Endothelial cell of umbilical vein (primary cell): ENCODE results near the gene TUBGCP3. TPM values are rescaled to one million over a fixed set of nuclear protein-coding genes. Genes with fewer than 3 reads are reported as not detected.

Experiments used
- Bru-seq: library from RNA; stranded (reverse); fragments of 400-500 nt; gene quantifications from one replicate; lab custom pipeline; 2021; lab: Mats Ljungman, UMichigan
- BruChase-seq, 2 experiments: library from RNA; stranded (reverse); fragments of 400-500 nt; gene quantifications; one replicate each; lab custom pipeline; 2021; lab: Mats Ljungman, UMichigan
- BruUV-seq: library from RNA; stranded (reverse); fragments of 400-500 nt; replicated peaks from 2 replicates; lab custom pipeline; 2021; lab: Mats Ljungman, UMichigan
- CTCF ChIA-PET: fragments of 300-600, 350-600 bp; sonication (Branson Sonifier 250); formaldehyde crosslinking; loops from one replicate; lab custom pipeline; 2021; ENCODE audit warnings: antibody characterized with exemption, inconsistent platforms; lab: Charles Lee
- POLR2A ChIA-PET: fragments of 300-600, 350-600 bp; sonication (Branson Sonifier 250); formaldehyde crosslinking; loops from one replicate; lab custom pipeline; 2021; ENCODE audit warnings: antibody characterized with exemption, inconsistent platforms; lab: Charles Lee
- DNase-seq: peaks from one replicate; pipeline ENCODE4 v3.0.0-alpha.2; 2011; ENCODE audit warnings: low read depth, low spot score
- FAIRE-seq: peaks from 2 replicates; lab custom pipeline; 2011; peaks lifted over from hg19 to GRCh38; lab: Jason Lieb, UNC
- H2AFZ ChIP-seq: 2 replicates; pipeline ENCODE4 v1.6.0; 2012; ENCODE audit warnings: low read depth, low read length, control low read depth, inconsistent platforms
- H3K27ac ChIP-seq: 2 replicates; pipeline ENCODE4 v1.5.1; 2011; ENCODE audit warnings: low read depth, mild to moderate bottlenecking, control low read depth, low read length, moderate library complexity; ENCODE audit not compliant: insufficient read depth
- H3K27me3 ChIP-seq, 2 experiments: 2 replicates each; pipeline versions ENCODE4 v1.6.0 to v1.6.1; 2011; ENCODE audit warnings: low read length in 2 of 2, mixed read lengths in 1 of 2; ENCODE audit not compliant: control insufficient read depth in 2 of 2, insufficient read depth in 2 of 2
- H3K36me3 ChIP-seq, 2 experiments: 2 replicates in 1 of 2; 3 replicates in 1 of 2; pipeline ENCODE4 v1.5.1; 2011; ENCODE audit warnings: low read length in 2 of 2, mild to moderate bottlenecking in 1 of 2, moderate library complexity in 1 of 2; ENCODE audit not compliant: control insufficient read depth in 2 of 2, insufficient read depth in 2 of 2; ENCODE audit errors: extremely low read depth in 1 of 2
- H3K4me1 ChIP-seq: 3 replicates; pipeline ENCODE4 v1.5.1; 2011; ENCODE audit warnings: mild to moderate bottlenecking, low read length; ENCODE audit not compliant: control insufficient read depth, insufficient read depth; ENCODE audit errors: extremely low read depth
- H3K4me2 ChIP-seq: 2 replicates; pipeline ENCODE4 v1.6.1; 2011; ENCODE audit warnings: low read length, control low read depth, mixed read lengths; ENCODE audit not compliant: insufficient read depth
- H3K4me3 ChIP-seq, 3 experiments: fragments of 200-600 bp in 1 of 3; sonication (generic), shearing (Covaris generic) in 1 of 3; replicated peaks in 1 of 3; 2 replicates each; pipeline ENCODE4 v1.5.1; 2011 to 2016; ENCODE audit warnings: control low read depth in 3 of 3, low read length in 3 of 3, mild to moderate bottlenecking in 2 of 3, inconsistent platforms in 1 of 3, low read depth in 1 of 3, moderate library complexity in 1 of 3; ENCODE audit not compliant: insufficient read depth in 1 of 3
- H3K79me2 ChIP-seq: 2 replicates; pipeline ENCODE4 v1.6.0; 2012; ENCODE audit warnings: low read length, inconsistent platforms; ENCODE audit not compliant: control insufficient read depth, insufficient read depth
- H3K9ac ChIP-seq: replicated peaks from 2 replicates; pipeline ENCODE3; 2011; ENCODE audit warnings: low read length, control low read depth; ENCODE audit not compliant: insufficient read depth; ENCODE audit errors: extremely low read depth
- H3K9me1 ChIP-seq: replicated peaks from 3 replicates; pipeline ENCODE4 v1.6.0; 2011; ENCODE audit warnings: mild to moderate bottlenecking, low read length; ENCODE audit not compliant: control insufficient read depth, insufficient read depth; ENCODE audit errors: extremely low read depth
- H3K9me3 ChIP-seq: replicated peaks from 2 replicates; pipeline ENCODE4 v1.5.1; 2012; ENCODE audit warnings: low read length, inconsistent platforms; ENCODE audit not compliant: control insufficient read depth, insufficient read depth
- H4K20me1 ChIP-seq: replicated peaks from 2 replicates; pipeline ENCODE3; 2011; ENCODE audit warnings: mild to moderate bottlenecking, low read length; ENCODE audit not compliant: control insufficient read depth, insufficient read depth; ENCODE audit errors: extremely low read depth
- CTCF ChIP-seq, 2 donors: IDR thresholded peaks; 1 replicate in 1 of 2; 2 replicates in 1 of 2; pipeline ENCODE4 v1.5.1; 2011; ENCODE audit warnings: low read length in 2 of 2, mild to moderate bottlenecking in 2 of 2, moderate library complexity in 2 of 2, control low read depth in 1 of 2, inconsistent platforms in 1 of 2, low read depth in 1 of 2; ENCODE audit not compliant: insufficient read depth in 1 of 2; ENCODE audit errors: extremely low read depth in 1 of 2
- EZH2 ChIP-seq: IDR thresholded peaks from 2 replicates; pipeline ENCODE4 v1.6.1; 2012; ENCODE audit warnings: borderline replicate concordance, low read depth, mild to moderate bottlenecking, moderate library complexity, low read length, inconsistent platforms; ENCODE audit not compliant: severe bottlenecking
- FOS ChIP-seq: IDR thresholded peaks from 2 replicates; pipeline ENCODE4 v1.6.1; 2011; ENCODE audit warnings: mild to moderate bottlenecking, low read length, moderate library complexity, borderline replicate concordance; ENCODE audit not compliant: insufficient read depth
- GATA2 ChIP-seq: IDR thresholded peaks from 2 replicates; pipeline ENCODE4 v1.7.0; 2011; ENCODE audit warnings: low read depth, mild to moderate bottlenecking, moderate library complexity, mixed read lengths, low read length; ENCODE audit not compliant: insufficient read length, insufficient read depth
- JUN ChIP-seq: IDR thresholded peaks from 2 replicates; pipeline ENCODE4 v1.6.1; 2011; ENCODE audit warnings: borderline replicate concordance, low read depth; ENCODE audit not compliant: insufficient read length, insufficient read depth
- MAX ChIP-seq: IDR thresholded peaks from 2 replicates; pipeline ENCODE4 v1.6.1; 2011; ENCODE audit not compliant: insufficient read depth, insufficient read length
- MYC ChIP-seq: IDR thresholded peaks from one replicate; pipeline ENCODE4 v1.6.1; 2011; ENCODE audit warnings: mild to moderate bottlenecking, low read depth, low read length
- POLR2A ChIP-seq: IDR thresholded peaks from 2 replicates; pipeline ENCODE4 v1.6.1; 2012; ENCODE audit warnings: low read depth, mild to moderate bottlenecking, control low read depth, low read length
- POLR2AphosphoS5 ChIP-seq: IDR thresholded peaks from 2 replicates; pipeline ENCODE4 v1.6.1; 2012; ENCODE audit warnings: low read depth, mild to moderate bottlenecking, control low read depth, low read length, moderate library complexity; ENCODE audit not compliant: insufficient read depth
- dilution Hi-C: fragments of 300-500 bp; cut with MboI; formaldehyde crosslinking; loops from one replicate; pipeline ENCODE4 v1.15.0; 2019; ENCODE audit warnings: low sequenced_read_pairs; ENCODE audit not compliant: extremely low pct_ligation_motif_present
- intact Hi-C: fragments of 100-400 bp; cut with micrococcal nuclease; formaldehyde crosslinking; loops from one replicate; pipeline ENCODE4 v1.10.0; 2022
- long read RNA-seq: library from polyadenylated mRNA; stranded (forward); transcript quantifications from one replicate; pipeline ENCODE4 v2.0.0, GENCODE V29; 2021
- polyA minus RNA-seq, 3 experiments: library from RNA; depleted of rRNA, polyadenylated mRNA; stranded (reverse); fragments of >200 nt; gene quantifications; 1 replicate in 1 of 3; 2 replicates in 2 of 3; pipeline ENCODE4 v1.2.3, GENCODE V29; 2011
- polyA plus RNA-seq, 4 experiments: library from polyadenylated mRNA; depleted of rRNA in 3 of 4; stranded (reverse) in 3 of 4; unstranded in 1 of 4; fragments of >200 nt; gene quantifications; 2 replicates each; pipeline versions ENCODE4 v1.2.1 to v1.2.3, GENCODE V29; 2011 to 2012; ENCODE audit warnings: missing spikeins in 1 of 4
- total RNA-seq: library from RNA; stranded (reverse); gene quantifications from 2 replicates; pipeline ENCODE4 v1.2.3, GENCODE V29; 2021

TUBGCP3 gene
- total RNA-seq (44.0 and 47.7 TPM in 2 replicates), polyA plus RNA-seq (35.8 and 36.4 TPM in 2 replicates), polyA minus RNA-seq (77.6 and 81.4 TPM in 2 replicates), Bru-seq, nascent RNA (percentile 88 among the genes with signal in this experiment), BruChase-seq, experiment 1, labeled RNA remaining after a 6-hour chase (percentile 75 among the genes with signal in this experiment), BruChase-seq, experiment 2, labeled RNA remaining after a 2-hour chase (percentile 83 among the genes with signal in this experiment)
- polyA plus RNA-seq (2011; cell fraction: cytosol; rRNA removed), result 33.4 and 34.2 TPM in 2 replicates
- polyA plus RNA-seq (2011; cell fraction: nucleus; rRNA removed), result 80.1 and 93.9 TPM in 2 replicates
- 20.1 and 20.9 TPM in 2 replicates for polyA plus RNA-seq (2012)
- 26.1 TPM for polyA minus RNA-seq (2011; cell fraction: cytosol; rRNA and poly(A)+ RNA removed)
- 107 and 136 TPM in 2 replicates for polyA minus RNA-seq (2011; cell fraction: nucleus; rRNA and poly(A)+ RNA removed)
- long read RNA-seq, transcript TUBGCP3-201 (22 exons, 3,899 nt), result major isoform, 59 of 108 reads
- long read RNA-seq, transcript TUBGCP3-204 (10 exons, 2,461 nt), result minor isoform, 11 of 108 reads
- long read RNA-seq, transcript TUBGCP3-202 (21 exons, 2,723 nt), result minor isoform, 8 of 108 reads
- long read RNA-seq, partial matches to known transcripts, result 9 of 108 reads
- long read RNA-seq, other reads (novel, unspliced or antisense), result 19 of 108 reads

GRCh38 chr13:112587764-112588489 lies at the start of gene TUBGCP3:
TSS of gene TUBGCP3 (minus strand) at chr13:112588153. CDS start at chr13:112587980, 173 bp downstream.
- H3K27ac ChIP-seq, result peak within 1 kb of the TSS; percentile 82
- peak within 1 kb of the TSS; percentile 95 for H3K4me2 ChIP-seq
- ChIA-PET CTCF (interaction anchor here (0.6 to 2.9 kb wide), 10 partner anchors 13 to 83 kb away, joined by 3 to 9 read pairs (median 4); no protein-coding TSS in a partner anchor), POLR2A (interaction anchor here (0.6 to 1.5 kb wide), 2 partner anchors 14 to 15 kb away, joined by 3 to 5 read pairs; no protein-coding TSS in a partner anchor)
- no peaks in the 10 kb centered on the region for H3K27me3 ChIP-seq
- peaks cover 17% of the 10 kb centered on the region for H3K4me1 ChIP-seq
- peaks cover 41% of the 10 kb centered on the region for H3K79me2 ChIP-seq
- peak within 1 kb of the TSS; percentile 87 to 95 (median 93) for H3K4me3 ChIP-seq
- peak in 1 of 2 donors; percentile 4 for TF ChIP-seq CTCF (IDR thresholded peaks at IDR 0.05; ENCODE audit: extremely low read depth in 1 of 2, insufficient read depth in 1 of 2, low read depth in 1 of 2, low read length in 2 of 2)
- no peak for TF ChIP-seq JUN
- TF ChIP-seq POLR2AphosphoS5, result peak; percentile 53
- TF ChIP-seq MAX, result peak; percentile 50
- no peak for TF ChIP-seq POLR2A
- no peak for TF ChIP-seq FOS
- no peak for TF ChIP-seq EZH2
- no peak for TF ChIP-seq MYC
- TF ChIP-seq GATA2, result no peak
- peak within 1 kb of the TSS; percentile 91 for H3K9ac ChIP-seq
- no peaks in the 10 kb centered on the region for H3K9me3 ChIP-seq
- dilution Hi-C loops (no loop called here), intact Hi-C loops (loop anchor here (1.0 to 5.0 kb wide), 3 partner anchors 13 to 76 kb away; no protein-coding TSS in a partner anchor)
- BruUV-seq, result TSS peak; percentile 56
- H3K36me3 ChIP-seq, result no peaks in the 10 kb centered on the region
- FAIRE-seq, result no peak
- peak; percentile 77 for DNase-seq
- H2AFZ ChIP-seq, result peak within 1 kb of the TSS; percentile 93
- H4K20me1 ChIP-seq, result no peaks in the 10 kb centered on the region
- H3K9me1 ChIP-seq, result no peaks in the 10 kb centered on the region
